SK-MEL-5 (cell line): ENCODE data around the gene BCAR1. TPM values are rescaled to one million over a fixed set of nuclear protein-coding genes. Genes with fewer than 3 reads are reported as not detected.
"Not testable (repeated sequence)": the region's sequence is repeated elsewhere in the genome, so short reads cannot be mapped to it uniquely, and the experiment has no call there.

ENCODE experiments used
- DNase-seq: peaks from one replicate; pipeline ENCODE4 v3.0.0-alpha.2; 2016; ENCODE audit warnings: low read depth, low spot score
- in situ Hi-C: cut with HindIII; loops from 2 replicates; pipeline ENCODE4 v1.10.0; 2016; ENCODE audit warnings: low sequenced_read_pairs, high pct_unique_total_duplicates, low pct_unique_long_range_greater_than_20kb
- total RNA-seq: library from RNA; depleted of rRNA; stranded (reverse); fragments of >200 nt; shearing (Covaris generic); gene quantifications from 2 replicates; pipeline ENCODE4 v1.2.3, GENCODE V29; 2014

BCAR1 gene
- total RNA-seq, 1 experiment from 2014 or later: 12.4 TPM

DNA sequence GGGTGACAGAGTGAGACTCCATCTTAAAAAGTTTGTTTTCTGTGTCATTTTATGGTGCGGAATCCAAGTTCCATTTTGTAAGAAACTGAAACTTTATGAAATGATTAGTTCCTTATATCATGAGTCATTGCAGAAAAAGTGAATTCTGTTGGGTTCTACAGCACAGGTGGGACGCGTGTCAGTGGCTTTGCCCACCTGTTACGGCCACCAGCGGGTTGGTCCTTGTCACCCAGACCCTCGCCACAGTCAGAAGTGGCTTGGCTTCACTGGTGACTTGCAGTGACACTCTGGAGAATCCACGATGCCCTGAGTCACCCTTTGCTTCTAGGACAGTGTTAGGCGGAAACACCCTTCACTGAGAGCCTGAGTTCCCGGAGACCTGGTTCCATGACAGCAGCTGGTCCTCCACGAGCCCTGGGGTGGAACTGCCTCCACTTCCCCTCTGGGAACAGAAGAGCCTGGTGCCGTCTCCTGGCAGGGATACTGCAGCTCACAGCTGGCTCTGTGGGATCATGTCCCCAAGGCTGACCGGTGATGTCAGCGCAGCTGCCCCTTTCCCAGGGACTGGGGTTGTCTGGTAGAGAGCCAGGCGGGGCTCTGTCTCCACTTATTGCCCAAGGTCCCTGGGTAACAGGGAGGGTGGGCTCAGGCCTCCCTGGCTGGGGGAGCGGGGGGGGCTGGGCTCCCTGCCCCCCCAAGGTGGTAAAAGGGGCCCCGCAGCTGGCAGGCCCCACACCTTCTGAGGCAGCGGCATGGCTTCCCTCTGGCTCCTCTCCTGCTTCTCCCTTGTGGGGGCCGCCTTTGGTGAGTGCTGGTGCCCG is 33.0 kb downstream of the BCAR1 start, which contains the start of gene CTRB1:
TSS of gene CTRB1 (plus strand) at position 733 of the 821 bp plus-strand sequence. CDS start at position 753, 20 bp downstream.
- in situ Hi-C loops: no loop called here
- DNase-seq: no peak

- in situ Hi-C loops: no loop called here
- DNase-seq: no peak
Measured at GRCh38 chr16:75217389-75217851, 34.0 kb downstream of the BCAR1 start.

DNA sequence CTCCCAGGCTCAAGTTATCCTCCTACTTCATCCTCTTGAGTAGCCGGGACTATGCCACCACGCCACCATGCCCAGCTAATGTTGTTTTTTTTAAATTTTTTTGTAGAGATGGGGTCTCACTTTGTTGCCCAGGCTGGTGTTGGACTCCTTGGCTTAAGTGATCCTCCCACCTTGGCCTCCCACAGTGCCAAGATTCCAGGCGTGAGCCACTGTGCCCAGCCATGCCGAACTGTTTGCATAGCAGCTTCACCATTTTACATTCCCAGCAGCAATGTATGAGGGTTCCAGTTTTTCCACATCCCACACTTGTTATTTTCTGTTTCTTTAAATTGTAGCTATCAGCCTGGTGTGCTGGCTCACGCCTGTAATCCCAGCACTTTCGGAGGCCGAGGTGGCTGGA is 34.8 kb downstream of the BCAR1 start:
- in situ Hi-C loops: no loop called here
- DNase-seq: no peak

DNA sequence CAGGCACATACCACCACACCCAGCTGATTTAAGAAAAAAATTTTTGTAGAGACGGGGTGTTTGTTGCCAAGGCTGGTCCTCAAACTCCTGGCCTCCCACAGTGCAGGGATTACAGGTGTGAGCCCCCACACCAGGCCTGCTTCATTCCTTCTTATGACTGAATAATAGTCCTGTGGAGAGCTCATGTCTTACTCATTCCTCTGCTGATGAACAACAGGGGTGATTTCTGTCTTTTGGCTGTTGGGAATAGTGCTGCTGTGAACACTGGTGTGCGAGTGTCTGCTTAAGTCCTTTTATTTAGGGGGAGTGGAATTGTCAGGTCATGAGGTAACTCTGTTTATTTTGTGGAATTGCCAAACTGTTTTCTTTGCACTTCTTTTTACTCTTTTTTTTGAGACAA is 35.3 kb downstream of the BCAR1 start:
- DNase-seq: no peak
- in situ Hi-C loops: no loop called here

DNA sequence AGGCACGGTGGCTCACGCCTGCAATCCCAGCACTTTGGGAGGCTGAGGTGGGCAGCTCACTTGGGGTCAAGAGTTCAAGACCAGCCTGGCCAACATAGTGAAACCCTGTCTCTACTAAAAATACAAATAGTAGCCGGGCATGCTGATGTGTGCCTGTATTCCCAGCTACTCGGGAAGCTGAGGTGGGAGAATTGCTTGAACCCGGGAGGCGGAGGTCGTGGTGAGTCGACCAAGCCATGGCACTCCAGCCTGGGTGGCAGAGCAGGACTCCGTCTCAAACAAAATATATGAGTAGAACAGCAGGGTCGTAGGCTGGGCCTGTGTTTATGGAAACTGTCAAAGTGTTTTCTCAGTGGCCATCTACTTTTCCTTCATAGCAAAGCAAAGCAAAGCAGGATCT is 40.1 kb downstream of the BCAR1 start:
- DNase-seq, in situ Hi-C loops: not testable (repeated sequence)

- DNase-seq: no peak
- in situ Hi-C loops: no loop called here
Measured at GRCh38 chr16:75209944-75210343, 41.5 kb downstream of the BCAR1 start.

DNA sequence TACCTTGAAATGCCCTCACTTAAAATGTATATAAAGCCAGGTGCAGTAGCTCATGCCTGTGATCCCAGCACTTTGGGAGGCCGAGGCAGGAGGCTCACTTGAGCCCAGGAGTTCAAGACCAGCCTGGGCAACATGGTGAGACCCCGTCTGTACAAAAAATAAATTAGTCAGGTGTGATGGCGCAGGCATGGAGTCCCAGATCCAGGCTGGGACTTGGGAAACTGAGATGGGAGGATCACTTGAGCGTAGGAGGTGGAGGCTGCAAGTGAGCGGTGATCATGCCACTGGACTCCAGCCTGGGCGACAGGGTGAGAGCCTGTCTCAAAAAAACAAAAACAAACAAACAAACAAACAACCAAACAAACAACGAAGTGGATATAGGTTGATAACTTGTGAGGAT is 41.9 kb downstream of the BCAR1 start:
- DNase-seq, in situ Hi-C loops: not testable (repeated sequence)

GRCh38 chr16:75208861-75209505 is 42.4 kb downstream of the BCAR1 start:
- in situ Hi-C loops: no loop called here
- DNase-seq: no peak

DNA sequence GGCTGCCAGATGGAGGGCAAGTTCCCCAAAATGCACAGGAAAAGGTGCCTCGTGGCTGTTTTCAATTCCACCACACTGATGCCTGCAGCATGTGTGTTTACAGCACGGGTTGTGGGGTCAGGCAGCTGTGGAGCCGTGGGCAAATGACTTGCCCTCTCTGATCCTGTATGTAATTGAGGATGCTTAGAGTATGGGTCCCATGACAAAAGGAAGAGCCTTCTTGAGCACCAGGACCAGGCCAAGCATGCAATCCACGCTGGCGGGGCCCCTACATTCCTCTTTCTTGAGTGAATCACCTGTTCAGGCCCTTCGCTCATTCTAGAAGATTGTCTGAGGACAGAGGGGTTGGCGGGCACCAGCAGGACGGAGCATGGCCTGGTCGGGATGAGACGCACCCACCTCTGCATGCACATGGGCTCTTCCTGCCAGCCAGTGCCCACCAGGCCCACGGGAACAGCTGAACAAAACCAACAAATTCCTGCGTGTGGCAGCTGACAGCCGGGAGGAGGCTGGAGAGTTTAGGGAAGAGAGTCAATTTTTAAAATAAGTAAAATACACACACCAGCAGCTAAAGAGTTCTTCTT is 43.1 kb downstream of the BCAR1 start:
- in situ Hi-C loops: no loop called here
- DNase-seq: no peak

DNA sequence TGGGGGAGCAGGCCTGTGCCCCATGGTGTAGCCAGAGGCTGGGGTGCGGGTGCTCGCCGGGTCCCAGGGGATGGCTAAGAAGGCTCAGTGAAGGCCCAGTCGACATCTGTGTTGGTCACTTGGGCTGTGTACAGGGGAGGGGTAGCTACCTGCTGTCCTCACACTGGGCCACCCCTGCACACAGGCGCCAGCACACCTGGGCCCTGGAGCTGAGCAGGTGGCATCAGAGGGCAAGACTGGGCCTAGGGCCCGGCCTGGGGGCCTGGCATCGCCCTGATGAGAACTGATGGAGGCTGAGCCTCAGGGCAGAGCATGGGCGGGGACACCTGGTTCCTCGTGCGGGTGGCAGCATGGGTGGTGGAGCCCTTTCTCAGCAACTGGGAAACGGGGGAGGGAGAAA is 43.6 kb downstream of the BCAR1 start:
- no peak for DNase-seq
- in situ Hi-C loops: no loop called here

- in situ Hi-C loops: no loop called here
- DNase-seq: no peak
Measured at GRCh38 chr16:75206749-75207451, 44.5 kb downstream of the BCAR1 start, which contains the start of gene CTRB2. TSS of gene CTRB2 (minus strand) at chr16:75207161. CDS start at chr16:75207141, 20 bp downstream.

GRCh38 chr16:75205961-75206748 is 45.3 kb downstream of the BCAR1 start:
- in situ Hi-C loops: not testable (repeated sequence)

DNA sequence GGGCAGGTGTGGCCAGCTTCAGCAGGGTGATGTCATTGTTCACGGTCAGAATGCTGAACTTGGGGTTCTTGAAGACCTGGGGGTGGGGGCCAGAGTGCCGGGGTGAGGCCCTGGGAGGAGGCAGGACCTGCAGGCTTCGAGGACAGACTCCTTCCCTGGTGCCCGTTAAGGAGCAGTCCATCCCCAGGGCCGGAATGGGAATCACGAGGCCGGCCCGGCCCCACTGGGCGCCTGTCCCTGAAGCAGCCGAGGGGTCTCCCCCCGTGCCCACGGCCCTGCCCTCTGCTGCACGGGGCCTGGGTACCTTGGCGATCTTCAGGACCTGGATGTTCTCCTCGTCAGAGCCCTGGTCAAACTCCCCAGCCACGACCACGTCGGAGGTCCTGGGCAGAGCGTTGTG is 46.0 kb downstream of the BCAR1 start:
- in situ Hi-C loops, DNase-seq: not testable (repeated sequence)

More at GRCh38 chr16:75205961-75206748, 45.3 kb downstream of the BCAR1 start:
- not testable (repeated sequence) for DNase-seq

DNA sequence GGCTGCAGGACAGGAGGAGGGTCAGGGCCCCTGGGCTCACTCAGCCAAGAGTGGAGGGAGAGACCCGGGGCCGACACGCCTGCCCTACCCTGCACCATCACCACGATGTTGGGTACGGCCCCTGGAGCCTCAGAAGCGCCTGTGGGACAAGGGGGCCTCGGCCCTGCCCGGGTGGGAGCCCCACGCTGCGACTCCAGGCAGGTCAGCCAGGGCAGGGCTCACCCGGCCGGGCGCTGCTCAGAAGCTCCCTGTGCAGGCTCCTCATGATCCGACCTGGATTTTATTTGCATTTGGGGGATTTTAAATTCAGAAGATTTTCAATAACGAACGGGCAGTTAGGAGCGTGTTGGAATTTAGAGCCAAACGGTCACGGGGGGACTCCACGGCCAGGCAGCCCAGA is 46.5 kb downstream of the BCAR1 start:
- in situ Hi-C loops, DNase-seq: not testable (repeated sequence)

- in situ Hi-C loops: no loop called here
- DNase-seq: no peak
Measured at GRCh38 chr16:75204410-75204758, 47.0 kb downstream of the BCAR1 start.

DNA sequence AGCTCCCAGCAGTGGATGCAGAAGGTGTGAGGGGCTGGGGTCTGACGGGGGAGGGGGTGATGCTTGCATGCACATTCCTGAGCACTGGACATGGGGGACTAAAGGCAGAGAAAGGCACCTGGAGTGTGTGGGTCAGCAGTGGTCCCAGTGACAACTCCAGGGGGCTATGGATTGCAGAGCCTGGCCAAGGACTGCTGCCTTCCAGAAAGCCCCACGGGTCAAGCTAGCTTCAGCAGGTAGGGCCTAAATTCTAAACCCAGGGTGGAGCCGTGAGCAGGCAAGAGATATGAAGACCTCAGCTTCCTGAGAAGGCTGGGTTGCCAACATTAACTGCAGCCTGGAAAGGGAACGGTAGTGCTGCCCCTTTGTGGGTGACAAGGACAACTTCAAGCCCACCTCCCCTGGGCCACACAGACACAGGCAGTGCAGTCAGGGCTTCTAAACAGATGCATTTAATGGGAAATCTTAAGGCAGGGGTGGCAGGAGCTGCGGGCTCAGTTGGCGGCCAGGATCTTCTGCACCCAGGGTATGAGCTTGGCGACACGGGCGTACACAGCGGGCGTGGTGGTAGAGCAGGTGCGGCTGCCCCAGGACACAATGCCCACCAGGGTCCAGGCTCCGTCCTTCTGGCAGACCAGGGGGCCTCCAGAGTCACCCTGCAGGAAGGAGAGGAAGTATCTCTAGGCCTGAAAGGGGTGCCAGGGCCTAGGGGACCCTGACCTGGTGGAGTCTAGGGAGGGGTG is 47.6 kb downstream of the BCAR1 start:
- in situ Hi-C loops: no loop called here
- DNase-seq: no peak

GRCh38 chr16:75203096-75203495 is 48.3 kb downstream of the BCAR1 start:
- in situ Hi-C loops: no loop called here
- no peak for DNase-seq
